GM23338 (cell line): ENCODE measurements around the gene SPATA2L. TPM values are rescaled to one million over a fixed set of nuclear protein-coding genes. Genes with fewer than 3 reads are reported as not detected.

Experiments used
- ATAC-seq: fragments of 200-7000 bp; cut with Tn5 transposase; 3 replicates; pipeline ENCODE4 v1.9.1; 2020
- DNase-seq: peaks from one replicate; pipeline ENCODE4 v3.0.0-alpha.2; 2015; ENCODE audit warnings: low spot score
- H2AFZ ChIP-seq: fragments of 200-600 bp; sonication (generic); 2 replicates; pipeline ENCODE4 v1.8.0; 2016; ENCODE audit warnings: antibody characterized with exemption, mild to moderate bottlenecking, moderate library complexity
- H3F3A ChIP-seq: fragments of 200-600 bp; sonication (generic); replicated peaks from 2 replicates; pipeline ENCODE4 v1.8.0; 2017; ENCODE audit warnings: antibody characterized with exemption, mixed run types, low read depth
- H3K27ac ChIP-seq: fragments of 200-600 bp; sonication (generic); 2 replicates; pipeline ENCODE4 v1.6.1; 2016; ENCODE audit warnings: low read depth
- H3K27me3 ChIP-seq: fragments of 200-600 bp; sonication (generic); 2 replicates; pipeline ENCODE4 v1.8.0; 2016; ENCODE audit warnings: mild to moderate bottlenecking, mixed run types, moderate library complexity; ENCODE audit not compliant: insufficient read depth
- H3K36me3 ChIP-seq: fragments of 200-600 bp; sonication (generic); 2 replicates; pipeline ENCODE4 v1.8.0; 2016; ENCODE audit warnings: mild to moderate bottlenecking; ENCODE audit not compliant: insufficient read depth
- H3K4me1 ChIP-seq: fragments of 200-600 bp; sonication (generic); 2 replicates; pipeline ENCODE4 v1.8.0; 2016; ENCODE audit warnings: mild to moderate bottlenecking, moderate library complexity; ENCODE audit not compliant: insufficient read depth
- H3K4me2 ChIP-seq: fragments of 200-600 bp; sonication (generic); 2 replicates; pipeline ENCODE4 v1.7.1; 2017; ENCODE audit warnings: mixed run types
- H3K4me3 ChIP-seq: fragments of 200-600 bp; sonication (generic); 2 replicates; pipeline ENCODE4 v1.6.1; 2016; ENCODE audit warnings: mixed run types
- H3K79me2 ChIP-seq: fragments of 200-600 bp; sonication (generic); replicated peaks from 2 replicates; pipeline ENCODE4 v1.8.0; 2017; ENCODE audit warnings: mild to moderate bottlenecking; ENCODE audit not compliant: insufficient read depth
- H3K9me2 ChIP-seq: fragments of 200-600 bp; sonication (generic); 2 replicates; pipeline ENCODE4 v1.8.0; 2017; ENCODE audit not compliant: insufficient read depth
- H4K20me1 ChIP-seq: fragments of 200-600 bp; sonication (generic); replicated peaks from 2 replicates; pipeline ENCODE4 v1.8.0; 2017; ENCODE audit warnings: mild to moderate bottlenecking; ENCODE audit not compliant: insufficient read depth
- H3K27ac Mint-ChIP-seq: 2 replicates; pipeline ENCODE4 v1.8.0; 2020; ENCODE audit warnings: inconsistent platforms, mild to moderate bottlenecking, moderate library complexity, mixed read lengths
- H3K27me3 Mint-ChIP-seq: 3 replicates; pipeline ENCODE4 v1.8.0; 2022; ENCODE audit warnings: low read depth, mild to moderate bottlenecking, moderate library complexity, mixed read lengths, inconsistent platforms; ENCODE audit not compliant: insufficient read depth, poor library complexity
- H3K36me3 Mint-ChIP-seq: 3 replicates; pipeline ENCODE4 v1.8.0; 2021; ENCODE audit warnings: low read depth, mild to moderate bottlenecking, inconsistent platforms, moderate library complexity, mixed read lengths
- H3K4me1 Mint-ChIP-seq: 3 replicates; pipeline ENCODE4 v1.8.0; 2020; ENCODE audit warnings: mild to moderate bottlenecking, inconsistent platforms, mixed read lengths
- H3K4me3 Mint-ChIP-seq: 3 replicates; pipeline ENCODE4 v1.8.0; 2021; ENCODE audit warnings: moderate library complexity, mild to moderate bottlenecking, inconsistent platforms, mixed read lengths
- H3K9me3 Mint-ChIP-seq: 3 replicates; pipeline ENCODE4 v1.8.0; 2020; ENCODE audit warnings: moderate library complexity, mild to moderate bottlenecking, inconsistent platforms, mixed read lengths
- EZH2 ChIP-seq: fragments of 200-600 bp; sonication (generic); IDR thresholded peaks from one replicate; pipeline ENCODE4 v1.8.0; 2017; ENCODE audit warnings: antibody characterized with exemption, mild to moderate bottlenecking, low read depth; ENCODE audit not compliant: unreplicated experiment
- EZH2phosphoT487 ChIP-seq: fragments of 200-600 bp; sonication (generic); IDR thresholded peaks from one replicate; pipeline ENCODE4 v1.8.1; 2018; ENCODE audit warnings: antibody characterized with exemption; ENCODE audit not compliant: unreplicated experiment
- JUNB ChIP-seq: IDR thresholded peaks from one replicate; pipeline ENCODE4 v1.6.1; 2016; ENCODE audit warnings: antibody characterized with exemption; ENCODE audit not compliant: unreplicated experiment
- NANOG ChIP-seq: IDR thresholded peaks from 2 replicates; pipeline ENCODE4 v1.6.1; 2016; ENCODE audit warnings: antibody characterized with exemption, borderline replicate concordance
- POLR2AphosphoS5 ChIP-seq: IDR thresholded peaks from 2 replicates; pipeline ENCODE4 v1.6.1; 2016; ENCODE audit warnings: antibody characterized with exemption, low read depth
- ZNF114 ChIP-seq: fragments of 250-450 bp; sonication (Bioruptor Pico); IDR thresholded peaks from 2 replicates; pipeline ENCODE4 v1.5.0; 2020; ENCODE audit warnings: mild to moderate bottlenecking, moderate library complexity
- ZNF331 ChIP-seq: fragments of 250-450 bp; sonication (Bioruptor Pico); IDR thresholded peaks from 2 replicates; pipeline ENCODE4 v1.5.0; 2020; ENCODE audit warnings: low read depth, mild to moderate bottlenecking, moderate library complexity
- polyA plus RNA-seq: library from polyadenylated mRNA; unstranded; fragments of >200 nt; fragmentation: Nextera tagmentation; extraction: Ambion mirVana; gene quantifications from 2 replicates; pipeline ENCODE4 v1.2.1, GENCODE V29; 2016
- total RNA-seq: library from RNA; depleted of rRNA; stranded (reverse); fragments of >200 nt; shearing (Covaris generic); gene quantifications from 2 replicates; pipeline ENCODE4 v1.2.3, GENCODE V29; 2014
- TF ChIP-seq, protein P1 (sequence below), 2 experiments: fragments of 200-600 bp in 1 of 2; sonication (generic) in 1 of 2; conservative IDR thresholded peaks; 2 replicates each; pipeline versions ENCODE4 v1.5.1 to v1.6.1; 2016 to 2017; ENCODE audit warnings: antibody characterized with exemption in 2 of 2, low read depth in 2 of 2, mild to moderate bottlenecking in 2 of 2, moderate library complexity in 1 of 2
- TF ChIP-seq, protein P2 (sequence below): IDR thresholded peaks from one replicate; pipeline ENCODE4 v1.6.1; 2018; ENCODE audit warnings: antibody characterized with exemption; ENCODE audit not compliant: unreplicated experiment
- TF ChIP-seq, protein P3 (sequence below): IDR thresholded peaks from 2 replicates; pipeline ENCODE4 v1.6.1; 2016; ENCODE audit warnings: antibody characterized with exemption

SPATA2L gene
- total and polyA plus RNA-seq, 2 experiments from 2014 or later: 6.9 to 26.2 TPM

DNA sequence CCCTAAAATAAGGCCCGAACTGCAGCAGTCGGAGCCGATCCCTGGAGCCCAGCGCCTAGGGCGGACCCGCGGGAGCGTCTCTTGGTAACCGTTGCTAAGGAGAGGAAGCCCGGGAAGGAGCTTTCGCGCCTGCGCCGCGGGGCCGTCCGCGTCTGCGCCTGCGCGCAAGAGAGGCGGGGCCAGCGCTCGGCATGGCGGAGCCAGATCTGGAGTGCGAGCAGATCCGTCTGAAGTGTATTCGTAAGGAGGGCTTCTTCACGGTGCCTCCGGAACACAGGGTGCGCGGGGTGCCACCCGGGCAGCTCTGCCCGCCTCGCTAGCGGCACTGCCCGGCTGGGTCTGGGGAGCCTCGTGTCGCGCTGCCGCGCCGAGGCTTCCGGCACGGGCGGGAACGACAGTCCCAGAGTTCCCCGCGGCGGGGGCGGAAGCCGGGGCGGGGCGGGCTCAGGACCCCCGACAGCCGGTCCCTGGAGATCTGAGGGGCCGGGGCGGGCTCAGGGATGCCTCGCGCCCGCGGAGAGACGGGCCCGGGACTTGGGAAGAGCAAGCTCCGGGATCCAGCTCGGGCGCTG is 14.9 kb downstream of the SPATA2L start, which contains the start of gene CDK10:
Gene CDK10 (plus strand): TSS at position 170 of the 572 bp plus-strand sequence. CDS start 22 bp downstream, at position 192.
- peak within 1 kb of the TSS; percentile 90 for H3K27ac ChIP-seq

More for the DNA sequence above, 14.9 kb downstream of the SPATA2L start, which contains the start of gene CDK10:
- peaks cover 12% of the 10 kb centered on the region for H3K79me2 ChIP-seq
- H3F3A ChIP-seq: 0 out of 2 replicates have a peak, but pooled peaks cover 6% of the 10 kb centered on the region
- TF ChIP-seq NANOG (no peak), ZNF331 (CRISPR knock-in tag) (no peak), POLR2AphosphoS5 (peak; percentile 85), JUNB (no peak), EZH2phosphoT487 (no peak), EZH2 (no peak), ZNF114 (CRISPR knock-in tag) (no peak)
- TF ChIP-seq, protein P1, sequence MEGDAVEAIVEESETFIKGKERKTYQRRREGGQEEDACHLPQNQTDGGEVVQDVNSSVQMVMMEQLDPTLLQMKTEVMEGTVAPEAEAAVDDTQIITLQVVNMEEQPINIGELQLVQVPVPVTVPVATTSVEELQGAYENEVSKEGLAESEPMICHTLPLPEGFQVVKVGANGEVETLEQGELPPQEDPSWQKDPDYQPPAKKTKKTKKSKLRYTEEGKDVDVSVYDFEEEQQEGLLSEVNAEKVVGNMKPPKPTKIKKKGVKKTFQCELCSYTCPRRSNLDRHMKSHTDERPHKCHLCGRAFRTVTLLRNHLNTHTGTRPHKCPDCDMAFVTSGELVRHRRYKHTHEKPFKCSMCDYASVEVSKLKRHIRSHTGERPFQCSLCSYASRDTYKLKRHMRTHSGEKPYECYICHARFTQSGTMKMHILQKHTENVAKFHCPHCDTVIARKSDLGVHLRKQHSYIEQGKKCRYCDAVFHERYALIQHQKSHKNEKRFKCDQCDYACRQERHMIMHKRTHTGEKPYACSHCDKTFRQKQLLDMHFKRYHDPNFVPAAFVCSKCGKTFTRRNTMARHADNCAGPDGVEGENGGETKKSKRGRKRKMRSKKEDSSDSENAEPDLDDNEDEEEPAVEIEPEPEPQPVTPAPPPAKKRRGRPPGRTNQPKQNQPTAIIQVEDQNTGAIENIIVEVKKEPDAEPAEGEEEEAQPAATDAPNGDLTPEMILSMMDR (conservative IDR thresholded peaks at IDR 0.05; ENCODE audit: low read depth in 2 of 2): no peak
- TF ChIP-seq, protein P2, sequence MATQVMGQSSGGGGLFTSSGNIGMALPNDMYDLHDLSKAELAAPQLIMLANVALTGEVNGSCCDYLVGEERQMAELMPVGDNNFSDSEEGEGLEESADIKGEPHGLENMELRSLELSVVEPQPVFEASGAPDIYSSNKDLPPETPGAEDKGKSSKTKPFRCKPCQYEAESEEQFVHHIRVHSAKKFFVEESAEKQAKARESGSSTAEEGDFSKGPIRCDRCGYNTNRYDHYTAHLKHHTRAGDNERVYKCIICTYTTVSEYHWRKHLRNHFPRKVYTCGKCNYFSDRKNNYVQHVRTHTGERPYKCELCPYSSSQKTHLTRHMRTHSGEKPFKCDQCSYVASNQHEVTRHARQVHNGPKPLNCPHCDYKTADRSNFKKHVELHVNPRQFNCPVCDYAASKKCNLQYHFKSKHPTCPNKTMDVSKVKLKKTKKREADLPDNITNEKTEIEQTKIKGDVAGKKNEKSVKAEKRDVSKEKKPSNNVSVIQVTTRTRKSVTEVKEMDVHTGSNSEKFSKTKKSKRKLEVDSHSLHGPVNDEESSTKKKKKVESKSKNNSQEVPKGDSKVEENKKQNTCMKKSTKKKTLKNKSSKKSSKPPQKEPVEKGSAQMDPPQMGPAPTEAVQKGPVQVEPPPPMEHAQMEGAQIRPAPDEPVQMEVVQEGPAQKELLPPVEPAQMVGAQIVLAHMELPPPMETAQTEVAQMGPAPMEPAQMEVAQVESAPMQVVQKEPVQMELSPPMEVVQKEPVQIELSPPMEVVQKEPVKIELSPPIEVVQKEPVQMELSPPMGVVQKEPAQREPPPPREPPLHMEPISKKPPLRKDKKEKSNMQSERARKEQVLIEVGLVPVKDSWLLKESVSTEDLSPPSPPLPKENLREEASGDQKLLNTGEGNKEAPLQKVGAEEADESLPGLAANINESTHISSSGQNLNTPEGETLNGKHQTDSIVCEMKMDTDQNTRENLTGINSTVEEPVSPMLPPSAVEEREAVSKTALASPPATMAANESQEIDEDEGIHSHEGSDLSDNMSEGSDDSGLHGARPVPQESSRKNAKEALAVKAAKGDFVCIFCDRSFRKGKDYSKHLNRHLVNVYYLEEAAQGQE: peak; percentile 12
- TF ChIP-seq, protein P3, sequence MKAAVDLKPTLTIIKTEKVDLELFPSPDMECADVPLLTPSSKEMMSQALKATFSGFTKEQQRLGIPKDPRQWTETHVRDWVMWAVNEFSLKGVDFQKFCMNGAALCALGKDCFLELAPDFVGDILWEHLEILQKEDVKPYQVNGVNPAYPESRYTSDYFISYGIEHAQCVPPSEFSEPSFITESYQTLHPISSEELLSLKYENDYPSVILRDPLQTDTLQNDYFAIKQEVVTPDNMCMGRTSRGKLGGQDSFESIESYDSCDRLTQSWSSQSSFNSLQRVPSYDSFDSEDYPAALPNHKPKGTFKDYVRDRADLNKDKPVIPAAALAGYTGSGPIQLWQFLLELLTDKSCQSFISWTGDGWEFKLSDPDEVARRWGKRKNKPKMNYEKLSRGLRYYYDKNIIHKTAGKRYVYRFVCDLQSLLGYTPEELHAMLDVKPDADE: peak; percentile 43; the same call in 1 of the 2 replicates
- 0 out of 2 replicates have a peak, but pooled peaks cover 4% of the 10 kb centered on the region for H3K9me2 ChIP-seq
- H3K4me1 ChIP-seq: 0 out of 2 replicates have a peak, but pooled peaks cover 8% of the 10 kb centered on the region
- Mint-ChIP-seq H3K36me3 (peaks cover 71% of the 10 kb centered on the region), H3K4me3 (peak within 1 kb of the TSS; percentile 89), H3K9me3 (peaks cover 47% of the 10 kb centered on the region), H3K27ac (peak within 1 kb of the TSS; percentile 87), H3K27me3 (peaks cover 20% of the 10 kb centered on the region), H3K4me1 (peaks cover 7% of the 10 kb centered on the region; the same call in 2 of the 3 replicates)
- H3K4me2 ChIP-seq: peak within 1 kb of the TSS; percentile 92
- no peaks in the 10 kb centered on the region for H3K36me3 ChIP-seq
- H3K27me3 ChIP-seq: no peaks in the 10 kb centered on the region
- peaks cover 4% of the 10 kb centered on the region; the same call in 1 of the 2 replicates for H4K20me1 ChIP-seq
- ATAC-seq: peak; percentile 92
- peak within 1 kb of the TSS; percentile 96 for H2AFZ ChIP-seq
- peak; percentile 96 for DNase-seq
- H3K4me3 ChIP-seq: peak within 1 kb of the TSS; percentile 96
